Spleen (tissue), 11 donors: Measurements from ENCODE around the gene IQSEC1. TPM values are rescaled to one million over a fixed set of nuclear protein-coding genes. Genes with fewer than 3 reads are reported as not detected.
A peak's percentile ranks its signal among the peaks of the same experiment; 100 is the strongest.

ENCODE experiments used
- DNase-seq: peaks from one replicate; pipeline ENCODE4 v3.0.0-alpha.2; 2020
- H3K27ac ChIP-seq, 8 donors: fragments of 200-600 bp; sonication (generic) in 7 of 8; 1 replicate in 4 of 8; 2 replicates in 4 of 8; pipeline versions ENCODE4 v1.5.0 to v1.8.0; 2016 to 2021; ENCODE audit warnings: inconsistent platforms in 4 of 8, mild to moderate bottlenecking in 4 of 8, moderate library complexity in 1 of 8
- H3K27me3 ChIP-seq, 7 donors: fragments of 200-600 bp; sonication (generic) in 6 of 7; replicated peaks in 1 of 7; 1 replicate in 4 of 7; 2 replicates in 3 of 7; pipeline versions ENCODE4 v1.5.0 to v1.8.0; 2016 to 2021; ENCODE audit warnings: inconsistent platforms in 3 of 7, mild to moderate bottlenecking in 1 of 7
- H3K36me3 ChIP-seq, 6 donors: fragments of 200-600 bp; sonication (generic) in 5 of 6; 1 replicate in 4 of 6; 2 replicates in 2 of 6; pipeline versions ENCODE4 v1.5.0 to v1.8.0; 2016 to 2021; ENCODE audit warnings: inconsistent platforms in 2 of 6
- H3K4me1 ChIP-seq, 6 donors: fragments of 200-600 bp; sonication (generic) in 5 of 6; 1 replicate in 3 of 6; 2 replicates in 3 of 6; pipeline versions ENCODE4 v1.5.0 to v1.8.0; 2016 to 2021; ENCODE audit warnings: inconsistent platforms in 3 of 6
- H3K4me3 ChIP-seq, 8 donors: fragments of 200-600 bp; sonication (generic) in 7 of 8; 1 replicate in 4 of 8; 2 replicates in 4 of 8; pipeline versions ENCODE4 v1.5.0 to v1.8.0; 2016 to 2021; ENCODE audit warnings: inconsistent platforms in 4 of 8, mild to moderate bottlenecking in 4 of 8, moderate library complexity in 2 of 8
- H3K9me3 ChIP-seq, 8 donors: fragments of 200-600 bp; sonication (generic) in 7 of 8; 1 replicate in 4 of 8; 2 replicates in 4 of 8; pipeline versions ENCODE4 v1.5.0 to v1.8.0; 2016 to 2021; ENCODE audit warnings: inconsistent platforms in 4 of 8
- POLR2A ChIP-seq, 3 donors: fragments of 450-650 bp; IDR thresholded peaks; one replicate each; pipeline ENCODE4 v1.5.1; 2017; ENCODE audit warnings: antibody characterized with exemption in 3 of 3, mild to moderate bottlenecking in 1 of 3
- POLR2AphosphoS5 ChIP-seq, 3 donors: sonication (generic); formaldehyde crosslinking; IDR thresholded peaks; one replicate each; pipeline ENCODE4 v1.5.1; 2017; ENCODE audit warnings: antibody characterized with exemption in 3 of 3
- WGBS, 5 donors: extraction: QIAGEN DNeasy Blood & Tissue Kit in 3 of 5; methylation state at CpG; one replicate each; pipeline versions ENCODE4 v1.1.5 to v1.1.7; 2013 to 2018; 5-methylcytosine and 5-hydroxymethylcytosine counted together
- intact Hi-C: fragments of 100-400 bp; cut with DNase I; formaldehyde crosslinking; loops from one replicate; pipeline ENCODE4 v1.15.0; 2023; ENCODE audit warnings: low total_unique reads
- polyA plus RNA-seq, 3 donors: library from polyadenylated mRNA; stranded (reverse); fragments of 200-250 nt; gene quantifications; one replicate each; pipeline ENCODE4 v1.2.1, GENCODE V29; 2013
- total RNA-seq, 7 donors: library from RNA; depleted of rRNA in 3 of 7; stranded (reverse); fragments of >200 nt in 3 of 7; fragmentation: NEBNext Ultra II Directional in 4 of 7; extraction: Animal tissue kit (Norgen Biotek cat#: 25700) in 4 of 7; gene quantifications; one replicate each; pipeline versions ENCODE4 v1.1.0 to v1.2.1, GENCODE V29; 2016 to 2021
- TF ChIP-seq, protein P1 (sequence below), 11 experiments: fragments of 200-600 bp in 7 of 11; fragments of 450-650 bp in 4 of 11; sonication (generic) in 4 of 11; IDR thresholded peaks in 8 of 11; conservative IDR thresholded peaks in 3 of 11; 1 replicate in 7 of 11; 2 replicates in 4 of 11; pipeline versions ENCODE4 v1.4.0 to v1.8.0; 2016 to 2021; ENCODE audit warnings: antibody characterized with exemption in 11 of 11, inconsistent platforms in 4 of 11, mild to moderate bottlenecking in 1 of 11
- donor health status: healthy with polysubstance abuse.
- donor health status: DM: no; HTN: no; CAD: no; lungs with moderate emphysema.
- donor health status: DM: no; HTN: no; CAD: no.
- donor health status: Bipolar disorder and iron deficiency.
- donor health status: healthy.
- donor health status: DM: no; HTN: no; CAD: no.
- donor health status: DM: yes; HTN: yes; CAD: no.

Gene IQSEC1
- total and polyA plus RNA-seq, 10 donors, result 23.0 to 170 (median 116) TPM

DNA sequence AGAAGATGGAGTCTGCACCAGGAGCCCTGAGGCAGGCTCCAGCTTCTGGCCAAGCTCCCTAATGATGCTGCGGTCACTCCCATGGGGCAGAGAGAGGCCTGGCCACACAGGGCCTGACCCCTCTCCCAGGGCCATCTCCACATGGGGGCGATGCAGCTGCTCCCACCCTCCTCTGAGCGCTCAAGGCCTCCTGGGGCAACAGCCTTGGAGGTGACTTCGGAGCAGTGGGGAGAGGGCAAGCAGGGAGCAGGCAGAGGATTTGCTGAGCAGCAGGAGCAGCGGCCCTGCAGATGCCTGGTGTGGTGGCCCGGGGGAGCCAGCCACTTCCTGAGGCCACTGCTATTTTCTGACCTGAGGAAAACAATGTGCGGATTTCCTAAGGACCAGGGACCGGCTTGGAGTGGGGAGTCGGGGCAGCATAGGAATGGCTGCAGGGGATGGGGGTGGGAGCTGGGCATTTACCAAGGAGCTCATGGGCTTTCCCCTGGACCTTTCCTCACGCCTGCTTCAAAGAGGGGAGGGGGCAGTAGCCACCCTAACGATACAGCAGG is 150.3 kb downstream of the IQSEC1 start:
- 71 to 86% (median 78%) methylated on average over 8 to 11 of the region's 11 CpGs for WGBS, 5 donors
- Histone ChIP-seq H3K4me1 (peaks cover 0 to 89% (median 48%) of the 10 kb centered on the region in 6 donors), H3K9me3 (no peaks in the 10 kb centered on the region), H3K4me3 (no peak overlapping the region), H3K27me3 (no peaks in the 10 kb centered on the region), H3K27ac (peak overlapping the region in 1 of 8 donors; percentile 66), H3K36me3 (peaks cover 0 to 100% (median 89%) of the 10 kb centered on the region in 6 donors)
- intact Hi-C loops, result no loop called here
- TF ChIP-seq POLR2A (IDR thresholded peaks at IDR 0.05), result no peak
- peak in 1 of 3 donors; percentile 54 for TF ChIP-seq POLR2AphosphoS5 (IDR thresholded peaks at IDR 0.05)
- TF ChIP-seq, protein P1, sequence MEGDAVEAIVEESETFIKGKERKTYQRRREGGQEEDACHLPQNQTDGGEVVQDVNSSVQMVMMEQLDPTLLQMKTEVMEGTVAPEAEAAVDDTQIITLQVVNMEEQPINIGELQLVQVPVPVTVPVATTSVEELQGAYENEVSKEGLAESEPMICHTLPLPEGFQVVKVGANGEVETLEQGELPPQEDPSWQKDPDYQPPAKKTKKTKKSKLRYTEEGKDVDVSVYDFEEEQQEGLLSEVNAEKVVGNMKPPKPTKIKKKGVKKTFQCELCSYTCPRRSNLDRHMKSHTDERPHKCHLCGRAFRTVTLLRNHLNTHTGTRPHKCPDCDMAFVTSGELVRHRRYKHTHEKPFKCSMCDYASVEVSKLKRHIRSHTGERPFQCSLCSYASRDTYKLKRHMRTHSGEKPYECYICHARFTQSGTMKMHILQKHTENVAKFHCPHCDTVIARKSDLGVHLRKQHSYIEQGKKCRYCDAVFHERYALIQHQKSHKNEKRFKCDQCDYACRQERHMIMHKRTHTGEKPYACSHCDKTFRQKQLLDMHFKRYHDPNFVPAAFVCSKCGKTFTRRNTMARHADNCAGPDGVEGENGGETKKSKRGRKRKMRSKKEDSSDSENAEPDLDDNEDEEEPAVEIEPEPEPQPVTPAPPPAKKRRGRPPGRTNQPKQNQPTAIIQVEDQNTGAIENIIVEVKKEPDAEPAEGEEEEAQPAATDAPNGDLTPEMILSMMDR (IDR thresholded peaks at IDR 0.05 in 8 of 11, conservative IDR thresholded peaks at IDR 0.05 in 3 of 11), result no peak
- DNase-seq, result no peak

DNA sequence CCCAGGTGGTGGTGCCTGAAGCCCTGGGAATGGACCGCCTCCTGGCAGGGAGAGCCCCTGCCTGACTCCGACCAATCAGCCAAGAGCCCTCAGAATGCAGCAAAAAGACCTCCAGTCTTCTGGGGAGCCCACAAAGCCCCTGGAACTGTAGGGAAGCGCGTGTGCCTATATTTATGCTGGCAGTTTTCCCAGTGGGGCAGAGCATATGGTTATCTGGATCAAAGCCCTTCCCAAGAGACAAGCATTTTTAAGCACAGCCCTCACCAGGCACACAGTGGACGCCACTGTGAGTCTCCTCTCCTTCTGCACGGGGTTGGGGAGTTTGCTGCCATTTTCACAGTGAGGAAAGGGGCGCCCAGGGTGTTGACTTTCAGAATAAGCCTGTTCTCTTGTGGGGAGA is 150.9 kb downstream of the IQSEC1 start:
- no peak for DNase-seq
- TF ChIP-seq, protein P1 (IDR thresholded peaks at IDR 0.05 in 8 of 11, conservative IDR thresholded peaks at IDR 0.05 in 3 of 11), result no peak
- no peak for TF ChIP-seq POLR2AphosphoS5 (IDR thresholded peaks at IDR 0.05)
- TF ChIP-seq POLR2A (IDR thresholded peaks at IDR 0.05), result no peak
- 84 to 95% (median 93%) methylated on average over 6 to 7 of the region's 7 CpGs for WGBS, 5 donors
- no peak overlapping the region for H3K4me3 ChIP-seq
- no peaks in the 10 kb centered on the region for H3K9me3 ChIP-seq
- H3K27ac ChIP-seq, result no peak overlapping the region
- no peaks in the 10 kb centered on the region for H3K27me3 ChIP-seq
- H3K4me1 ChIP-seq, result peaks cover 0 to 89% (median 50%) of the 10 kb centered on the region in 6 donors
- intact Hi-C loops, result no loop called here
- H3K36me3 ChIP-seq, result peaks cover 0 to 100% (median 93%) of the 10 kb centered on the region in 6 donors

DNA sequence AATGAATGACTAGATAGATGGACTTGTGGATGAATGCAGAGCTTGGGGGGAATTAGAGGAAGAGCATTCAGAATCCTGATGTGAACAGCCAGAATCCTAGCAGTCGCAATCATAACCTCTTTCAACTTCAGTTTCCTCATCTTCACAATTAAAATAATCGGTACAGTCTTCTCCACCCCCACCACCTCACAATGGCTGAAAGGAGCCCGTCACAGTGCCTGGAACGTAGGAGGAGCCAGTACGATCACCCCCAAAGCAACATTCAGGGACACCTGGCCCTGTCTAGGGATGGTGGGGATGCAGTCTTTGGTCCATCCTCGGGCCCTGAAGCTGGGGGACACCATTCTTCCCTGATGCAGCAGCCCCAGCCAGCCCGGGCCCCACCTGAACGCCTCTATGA is 151.5 kb downstream of the IQSEC1 start:
- H3K4me1 ChIP-seq, result peaks cover 0 to 89% (median 51%) of the 10 kb centered on the region in 6 donors
- no peak overlapping the region for H3K4me3 ChIP-seq
- intact Hi-C loops, result no loop called here
- H3K9me3 ChIP-seq, result no peaks in the 10 kb centered on the region
- H3K27ac ChIP-seq, result peak overlapping the region in 1 of 8 donors; percentile 14
- peaks cover 0 to 100% (median 96%) of the 10 kb centered on the region in 6 donors for H3K36me3 ChIP-seq
- 88 to 96% (median 95%) methylated on average over 7 to 8 of the region's 8 CpGs for WGBS, 5 donors
- no peak for DNase-seq
- H3K27me3 ChIP-seq, result no peaks in the 10 kb centered on the region
- TF ChIP-seq, protein P1 (IDR thresholded peaks at IDR 0.05 in 8 of 11, conservative IDR thresholded peaks at IDR 0.05 in 3 of 11), result no peak
- TF ChIP-seq POLR2A (IDR thresholded peaks at IDR 0.05) (no peak), POLR2AphosphoS5 (IDR thresholded peaks at IDR 0.05) (no peak)

DNA sequence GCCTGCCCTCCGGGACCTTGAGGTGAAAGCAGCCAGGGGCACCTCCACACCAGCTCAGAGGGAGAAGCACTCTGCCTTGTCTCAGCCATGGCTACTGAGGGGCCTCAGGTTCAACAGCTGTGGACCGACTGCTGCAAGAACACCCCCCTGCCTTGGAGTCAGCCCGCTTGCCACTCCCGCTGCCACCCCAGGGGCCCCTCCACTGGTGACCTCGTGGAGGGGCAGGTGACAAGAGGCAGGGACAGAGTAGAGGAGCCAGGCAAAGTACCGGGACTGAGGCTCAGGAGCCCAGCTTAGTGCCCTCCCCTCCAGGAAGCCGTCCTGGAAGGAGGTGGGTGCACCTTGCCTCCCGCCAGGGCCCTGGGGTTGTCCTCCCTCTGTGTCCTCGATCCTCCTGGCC is 152.3 kb downstream of the IQSEC1 start:
- WGBS, 5 donors, result 88 to 95% (median 91%) methylated on average over 3 to 9 of the region's 9 CpGs
- H3K27ac ChIP-seq, result peak overlapping the region in 1 of 8 donors; percentile 14
- no peaks in the 10 kb centered on the region for H3K9me3 ChIP-seq
- no peaks in the 10 kb centered on the region for H3K27me3 ChIP-seq
- no peak for DNase-seq
- H3K36me3 ChIP-seq, result peaks cover 0 to 100% (median 94%) of the 10 kb centered on the region in 6 donors
- intact Hi-C loops, result no loop called here
- H3K4me1 ChIP-seq, result peaks cover 6 to 89% (median 55%) of the 10 kb centered on the region in 6 donors
- no peak overlapping the region for H3K4me3 ChIP-seq
- TF ChIP-seq POLR2A (IDR thresholded peaks at IDR 0.05) (no peak), POLR2AphosphoS5 (IDR thresholded peaks at IDR 0.05) (peak in 1 of 3 donors; percentile 51)
- TF ChIP-seq, protein P1 (IDR thresholded peaks at IDR 0.05 in 8 of 11, conservative IDR thresholded peaks at IDR 0.05 in 3 of 11), result no peak
